ENCODE results near the gene TRPM3. TPM values are rescaled to one million over a fixed set of nuclear protein-coding genes. Genes with fewer than 3 reads are reported as not detected.

The TRPM3 gene
- total and polyA plus RNA-seq, 2 of the 8 experiments (the other 6 are each of a cell fraction or from before 2014, with no cell fraction given), result 2.4 to 10.9 TPM

DNA sequence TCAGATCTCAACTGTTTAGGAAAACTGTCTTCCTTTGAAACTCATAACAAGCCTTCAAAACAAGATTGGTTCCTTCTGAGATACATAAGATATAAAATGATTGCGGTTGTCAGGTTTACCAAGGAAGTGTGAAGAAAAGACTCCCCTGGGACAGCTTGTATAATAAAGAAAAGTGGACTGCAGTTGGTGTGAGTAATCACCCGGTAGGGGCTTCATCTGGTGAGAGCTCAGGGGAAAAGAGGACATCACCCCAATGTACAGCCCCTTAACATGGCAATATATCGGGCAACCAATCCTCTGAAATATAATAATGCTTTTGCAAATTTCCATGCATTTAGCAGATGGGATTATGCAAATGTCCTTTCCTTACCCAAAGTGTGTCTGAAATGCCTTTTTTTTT, 490.4 kb downstream of the TRPM3 start:
- Histone ChIP-seq H3K18ac (ENCODE audit: extremely low read depth, low read length) (no peak overlapping the region), H3K79me2 (ENCODE audit: control insufficient read depth in 1 of 2, insufficient read depth in 2 of 2, low read length in 2 of 2) (no peaks in the 10 kb centered on the region), H3K27ac (ENCODE audit: low read depth, low read length) (no peak overlapping the region), H3K4ac (replicated peaks; ENCODE audit: insufficient read length, low read depth, low read length) (no peak overlapping the region), H2BK12ac (ENCODE audit: low read depth, low read length) (no peak overlapping the region), H4K8ac (ENCODE audit: extremely low read depth, insufficient read depth, low read length) (no peak overlapping the region), H3K4me1 (replicated peaks in 1 of 4; ENCODE audit: control insufficient read depth in 3 of 4, insufficient read depth in 4 of 4, low read length in 3 of 4) (no peaks in the 10 kb centered on the region), H3K27me3 (replicated peaks in 1 of 4; ENCODE audit: control insufficient read depth in 3 of 4, extremely low read depth in 1 of 4, insufficient read depth in 3 of 4, low read length in 3 of 4) (no peaks in the 10 kb centered on the region), H2AK5ac (ENCODE audit: low read depth, low read length) (no peak overlapping the region), H3K79me1 (ENCODE audit: low read depth, low read length) (no peaks in the 10 kb centered on the region), H3K14ac (ENCODE audit: insufficient read length) (no peak overlapping the region), H3K9me3 (ENCODE audit: insufficient read depth in 2 of 2, low read depth in 1 of 2, low read length in 1 of 2) (no peaks in the 10 kb centered on the region), H3K9ac (replicated peaks in 1 of 4; ENCODE audit: extremely low read depth in 1 of 4, low read depth in 3 of 4, low read length in 3 of 4) (no peak overlapping the region), H4K91ac (replicated peaks; ENCODE audit: insufficient read length, low read length) (no peak overlapping the region), H4K20me1 (replicated peaks in 1 of 2; ENCODE audit: control insufficient read depth in 1 of 2, insufficient read depth in 2 of 2, low read length in 2 of 2) (no peaks in the 10 kb centered on the region), H3K4me3 (ENCODE audit: extremely low read depth in 1 of 4, insufficient read depth in 2 of 4, low read depth in 3 of 4, low read length in 4 of 4) (no peak overlapping the region), H2BK5ac (ENCODE audit: low read depth, low read length) (no peak overlapping the region), H3K23ac (ENCODE audit: insufficient read length) (no peak overlapping the region), H3K56ac (replicated peaks; ENCODE audit: insufficient read length, low read depth, low read length) (no peak overlapping the region), H3K36me3 (ENCODE audit: control insufficient read depth in 2 of 4, insufficient read depth in 4 of 4, low read length in 3 of 4) (no peaks in the 10 kb centered on the region), H2BK20ac (ENCODE audit: low read length) (no peak overlapping the region), H4K5ac (ENCODE audit: insufficient read length, low read depth, low read length) (no peak overlapping the region), H2BK15ac (ENCODE audit: low read length) (no peak overlapping the region), H3K4me2 (ENCODE audit: insufficient read depth in 1 of 2, low read depth in 2 of 2, low read length in 2 of 2) (no peak overlapping the region), H3K23me2 (ENCODE audit: low read depth, low read length) (no peaks in the 10 kb centered on the region), H2AFZ (ENCODE audit: low read length) (no peak overlapping the region), H2BK120ac (replicated peaks; ENCODE audit: low read depth, low read length) (no peak overlapping the region)
- DNase-seq (ENCODE audit: low read depth in 1 of 2, low spot score in 2 of 2), result no peak
- no peak for FAIRE-seq
- TF ChIP-seq CHD2 (IDR thresholded peaks at IDR 0.05; ENCODE audit: low read length) (no peak), KDM1A (IDR thresholded peaks at IDR 0.05; ENCODE audit: borderline replicate concordance, low read length) (no peak)
- POLR2A ChIA-PET (ENCODE audit: partially characterized antibody), result no interaction called here
- WGBS, 2 experiments (ENCODE audit: extremely low coverage in 1 of 2, insufficient coverage in 1 of 2, insufficient read length in 1 of 2, insufficient replicate concordance in 2 of 2, low coverage in 1 of 2, low lambda C conversion rate in 2 of 2, missing lambda C conversion rate in 1 of 2), result 91% methylated on average over 3 of the region's 3 CpGs; no CpG with 5 or more reads in 1 of the 2 experiments
- CTCF ChIA-PET (ENCODE audit: partially characterized antibody), result interaction anchor here (0.6 to 5.2 kb wide), 3 partner anchors 9 to 77 kb away, joined by 3 to 32 read pairs (median 3); no protein-coding TSS in a partner anchor

Measured in H1 (cell line).